Activated naive CD8-positive, alpha-beta T cell treated with anti-CD3 and anti-CD28 coated beads, Interleukin-2, amount 50 U/mL, for 24 hours (primary cell): ENCODE data around the gene MAMLD1.
A peak's percentile ranks its signal among the peaks of the same experiment; 100 is the strongest.

ENCODE experiments used
- ATAC-seq: fragments of 150-1000 bp; cut with Tn5 transposase; one replicate; pipeline ENCODE4 v1.10.0; 2021
- DNase-seq: peaks from one replicate; pipeline ENCODE4 v3.0.0; 2021
- H3K27ac Mint-ChIP-seq: one replicate; pipeline ENCODE4 v1.8.0; 2021; ENCODE audit warnings: mild to moderate bottlenecking, mixed read lengths
- H3K27me3 Mint-ChIP-seq: one replicate; pipeline ENCODE4 v1.8.0; 2021; ENCODE audit warnings: mixed read lengths
- H3K36me3 Mint-ChIP-seq: one replicate; pipeline ENCODE4 v1.8.0; 2021; ENCODE audit warnings: low read depth, mixed read lengths
- H3K4me1 Mint-ChIP-seq: one replicate; pipeline ENCODE4 v1.8.0; 2021; ENCODE audit warnings: mixed read lengths
- H3K4me3 Mint-ChIP-seq: one replicate; pipeline ENCODE4 v1.8.0; 2021; ENCODE audit warnings: mild to moderate bottlenecking, moderate library complexity, mixed read lengths
- H3K9me3 Mint-ChIP-seq: one replicate; pipeline ENCODE4 v1.8.0; 2021; ENCODE audit warnings: mixed read lengths

Gene MAMLD1

GRCh38 chrX:150362599-150363481 lies at the start of gene MAMLD1:
TSS of gene MAMLD1 (plus strand) at chrX:150363317. CDS start at chrX:150445517, 82,200 bp downstream.
- peaks cover 25% of the 10 kb centered on the region for H3K27me3 Mint-ChIP-seq
- DNase-seq, result peak; percentile 56
- H3K4me1 Mint-ChIP-seq, result peaks cover 25% of the 10 kb centered on the region
- no peak within 1 kb of the TSS for H3K27ac Mint-ChIP-seq
- peak within 1 kb of the TSS; percentile 74 for H3K4me3 Mint-ChIP-seq
- no peaks in the 10 kb centered on the region for H3K36me3 Mint-ChIP-seq
- peak; percentile 63 for ATAC-seq
- H3K9me3 Mint-ChIP-seq, result no peaks in the 10 kb centered on the region

- no peaks in the 10 kb centered on the region for H3K36me3 Mint-ChIP-seq
- DNase-seq, result no peak
- no peaks in the 10 kb centered on the region for H3K27me3 Mint-ChIP-seq
Observed at GRCh38 chrX:150313514-150313913, 49.6 kb upstream of the MAMLD1 start.

GRCh38 chrX:150314186-150314585 lies 48.9 kb upstream of the MAMLD1 start:
- H3K9me3 Mint-ChIP-seq, result no peaks in the 10 kb centered on the region
- H3K4me3 Mint-ChIP-seq, result no peak overlapping the region
- H3K27me3 Mint-ChIP-seq, result no peaks in the 10 kb centered on the region
- H3K4me1 Mint-ChIP-seq, result no peaks in the 10 kb centered on the region
- H3K36me3 Mint-ChIP-seq, result no peaks in the 10 kb centered on the region
- ATAC-seq, result no peak
- DNase-seq, result no peak
- H3K27ac Mint-ChIP-seq, result no peak overlapping the region

More at GRCh38 chrX:150313514-150313913, 49.6 kb upstream of the MAMLD1 start:
- Mint-ChIP-seq H3K9me3 (no peaks in the 10 kb centered on the region), H3K27ac (no peak overlapping the region), H3K4me3 (no peak overlapping the region), H3K4me1 (no peaks in the 10 kb centered on the region)
- no peak for ATAC-seq

GRCh38 chrX:150316564-150316963 lies 46.6 kb upstream of the MAMLD1 start:
- H3K36me3 Mint-ChIP-seq, result no peaks in the 10 kb centered on the region
- H3K27ac Mint-ChIP-seq, result no peak overlapping the region
- H3K4me3 Mint-ChIP-seq, result no peak overlapping the region
- no peaks in the 10 kb centered on the region for H3K9me3 Mint-ChIP-seq
- no peaks in the 10 kb centered on the region for H3K27me3 Mint-ChIP-seq
- no peak for DNase-seq
- ATAC-seq, result no peak
- H3K4me1 Mint-ChIP-seq, result no peaks in the 10 kb centered on the region

- no peaks in the 10 kb centered on the region for H3K27me3 Mint-ChIP-seq
- H3K4me1 Mint-ChIP-seq, result no peaks in the 10 kb centered on the region
- no peak overlapping the region for H3K4me3 Mint-ChIP-seq
- no peaks in the 10 kb centered on the region for H3K9me3 Mint-ChIP-seq
- H3K36me3 Mint-ChIP-seq, result no peaks in the 10 kb centered on the region
- no peak for ATAC-seq
- no peak overlapping the region for H3K27ac Mint-ChIP-seq
- DNase-seq, result no peak
Observed at GRCh38 chrX:150323020-150323419, 40.1 kb upstream of the MAMLD1 start.

- no peak for ATAC-seq
- no peak overlapping the region for H3K27ac Mint-ChIP-seq
- no peak for DNase-seq
- H3K36me3 Mint-ChIP-seq, result no peaks in the 10 kb centered on the region
- H3K9me3 Mint-ChIP-seq, result no peaks in the 10 kb centered on the region
- H3K4me3 Mint-ChIP-seq, result no peak overlapping the region
- H3K4me1 Mint-ChIP-seq, result no peaks in the 10 kb centered on the region
- H3K27me3 Mint-ChIP-seq, result no peaks in the 10 kb centered on the region
Observed at GRCh38 chrX:150324035-150324728, 38.9 kb upstream of the MAMLD1 start.

- Mint-ChIP-seq H3K4me1 (no peaks in the 10 kb centered on the region), H3K9me3 (no peaks in the 10 kb centered on the region), H3K27me3 (no peaks in the 10 kb centered on the region), H3K4me3 (no peak overlapping the region), H3K27ac (no peak overlapping the region), H3K36me3 (no peaks in the 10 kb centered on the region)
- DNase-seq (no peak), ATAC-seq (no peak)
Observed at GRCh38 chrX:150324919-150325318, 38.2 kb upstream of the MAMLD1 start.

GRCh38 chrX:150326541-150327247 lies 36.4 kb upstream of the MAMLD1 start:
- ATAC-seq, result no peak
- no peaks in the 10 kb centered on the region for H3K4me1 Mint-ChIP-seq
- H3K4me3 Mint-ChIP-seq, result no peak overlapping the region
- no peaks in the 10 kb centered on the region for H3K9me3 Mint-ChIP-seq
- H3K36me3 Mint-ChIP-seq, result no peaks in the 10 kb centered on the region
- DNase-seq, result no peak
- H3K27me3 Mint-ChIP-seq, result no peaks in the 10 kb centered on the region
- no peak overlapping the region for H3K27ac Mint-ChIP-seq

GRCh38 chrX:150329282-150329681 lies 33.8 kb upstream of the MAMLD1 start:
- no peak overlapping the region for H3K27ac Mint-ChIP-seq
- no peaks in the 10 kb centered on the region for H3K36me3 Mint-ChIP-seq
- no peak for DNase-seq
- no peak overlapping the region for H3K4me3 Mint-ChIP-seq
- peaks cover 5% of the 10 kb centered on the region for H3K4me1 Mint-ChIP-seq
- no peaks in the 10 kb centered on the region for H3K27me3 Mint-ChIP-seq
- ATAC-seq, result no peak
- no peaks in the 10 kb centered on the region for H3K9me3 Mint-ChIP-seq

- Mint-ChIP-seq H3K36me3 (no peaks in the 10 kb centered on the region), H3K27ac (no peak overlapping the region), H3K4me3 (no peak overlapping the region), H3K9me3 (no peaks in the 10 kb centered on the region), H3K4me1 (peaks cover 5% of the 10 kb centered on the region), H3K27me3 (no peaks in the 10 kb centered on the region)
- ATAC-seq, result no peak
- DNase-seq, result no peak
Observed at GRCh38 chrX:150329868-150330267, 33.2 kb upstream of the MAMLD1 start.

GRCh38 chrX:150332023-150332422 lies 31.1 kb upstream of the MAMLD1 start:
- H3K4me1 Mint-ChIP-seq, result peaks cover 5% of the 10 kb centered on the region
- H3K27me3 Mint-ChIP-seq, result no peaks in the 10 kb centered on the region
- H3K4me3 Mint-ChIP-seq, result no peak overlapping the region
- H3K36me3 Mint-ChIP-seq, result no peaks in the 10 kb centered on the region
- no peaks in the 10 kb centered on the region for H3K9me3 Mint-ChIP-seq
- H3K27ac Mint-ChIP-seq, result no peak overlapping the region
- DNase-seq (no peak), ATAC-seq (no peak)

- Mint-ChIP-seq H3K4me1 (peaks cover 5% of the 10 kb centered on the region), H3K4me3 (no peak overlapping the region), H3K36me3 (no peaks in the 10 kb centered on the region), H3K27ac (no peak overlapping the region), H3K27me3 (no peaks in the 10 kb centered on the region), H3K9me3 (no peaks in the 10 kb centered on the region)
- DNase-seq (no peak), ATAC-seq (no peak)
Observed at GRCh38 chrX:150334100-150334499, 29.0 kb upstream of the MAMLD1 start.

GRCh38 chrX:150334981-150335380 lies 28.1 kb upstream of the MAMLD1 start:
- ATAC-seq (no peak), DNase-seq (no peak)
- H3K36me3 Mint-ChIP-seq, result no peaks in the 10 kb centered on the region
- no peaks in the 10 kb centered on the region for H3K9me3 Mint-ChIP-seq
- no peaks in the 10 kb centered on the region for H3K27me3 Mint-ChIP-seq
- peaks cover 5% of the 10 kb centered on the region for H3K4me1 Mint-ChIP-seq
- no peak overlapping the region for H3K27ac Mint-ChIP-seq
- H3K4me3 Mint-ChIP-seq, result no peak overlapping the region

GRCh38 chrX:150337026-150337425 lies 26.1 kb upstream of the MAMLD1 start:
- Mint-ChIP-seq H3K9me3 (no peaks in the 10 kb centered on the region), H3K4me3 (no peak overlapping the region), H3K36me3 (no peaks in the 10 kb centered on the region), H3K27me3 (no peaks in the 10 kb centered on the region), H3K4me1 (peaks cover 5% of the 10 kb centered on the region), H3K27ac (no peak overlapping the region)
- DNase-seq (no peak), ATAC-seq (no peak)

GRCh38 chrX:150337536-150337935 lies 25.6 kb upstream of the MAMLD1 start:
- no peak overlapping the region for H3K27ac Mint-ChIP-seq
- H3K4me3 Mint-ChIP-seq, result no peak overlapping the region

More at GRCh38 chrX:150337536-150337935, 25.6 kb upstream of the MAMLD1 start:
- Mint-ChIP-seq H3K9me3 (no peaks in the 10 kb centered on the region), H3K4me1 (peaks cover 5% of the 10 kb centered on the region), H3K27me3 (no peaks in the 10 kb centered on the region), H3K36me3 (no peaks in the 10 kb centered on the region)
- no peak for DNase-seq
- no peak for ATAC-seq
